ENCODE results near the gene ASGR2. TPM values are rescaled to one million over a fixed set of nuclear protein-coding genes. Genes with fewer than 3 reads are reported as not detected.

The ASGR2 gene
- total RNA-seq, 1 donor from 2014 or later: 0.22 TPM

GRCh38 chr17:7113273-7114071 lies 1.1 kb downstream of the ASGR2 start:
- no peak overlapping the region for H3K27ac ChIP-seq (replicated peaks)
- no peaks in the 10 kb centered on the region for H3K36me3 ChIP-seq
- intact Hi-C loops (cut with micrococcal nuclease): no loop called here
- H3K4me3 ChIP-seq: no peak overlapping the region
- no peak for DNase-seq
- H3K4me1 ChIP-seq: no peaks in the 10 kb centered on the region
- no peaks in the 10 kb centered on the region for H3K9me3 ChIP-seq (replicated peaks)
- no peak for TF ChIP-seq CTCF (IDR thresholded peaks at IDR 0.05; ENCODE audit: borderline replicate concordance)
- peaks cover 49% of the 10 kb centered on the region for H3K27me3 ChIP-seq (ENCODE audit: low read depth)

GRCh38 chr17:7112510-7113108 lies 2.0 kb downstream of the ASGR2 start:
- intact Hi-C loops (cut with micrococcal nuclease): no loop called here
- TF ChIP-seq CTCF (IDR thresholded peaks at IDR 0.05; ENCODE audit: borderline replicate concordance): no peak
- Histone ChIP-seq H3K36me3 (no peaks in the 10 kb centered on the region), H3K4me1 (no peaks in the 10 kb centered on the region), H3K27me3 (ENCODE audit: low read depth) (peaks cover 58% of the 10 kb centered on the region), H3K9me3 (replicated peaks) (no peaks in the 10 kb centered on the region), H3K27ac (replicated peaks) (no peak overlapping the region), H3K4me3 (no peak overlapping the region)
- no peak for DNase-seq

GRCh38 chr17:7111784-7112509 lies 2.7 kb downstream of the ASGR2 start:
- Histone ChIP-seq H3K4me3 (no peak overlapping the region), H3K36me3 (no peaks in the 10 kb centered on the region), H3K9me3 (replicated peaks) (no peaks in the 10 kb centered on the region), H3K27ac (replicated peaks) (no peak overlapping the region), H3K4me1 (no peaks in the 10 kb centered on the region), H3K27me3 (ENCODE audit: low read depth) (peaks cover 62% of the 10 kb centered on the region)
- TF ChIP-seq CTCF (IDR thresholded peaks at IDR 0.05; ENCODE audit: borderline replicate concordance): no peak
- DNase-seq: no peak
- intact Hi-C loops (cut with micrococcal nuclease): no loop called here

- Histone ChIP-seq H3K36me3 (no peaks in the 10 kb centered on the region), H3K4me3 (no peak overlapping the region), H3K27ac (replicated peaks) (no peak overlapping the region), H3K27me3 (ENCODE audit: low read depth) (peaks cover 74% of the 10 kb centered on the region), H3K4me1 (no peaks in the 10 kb centered on the region), H3K9me3 (replicated peaks) (no peaks in the 10 kb centered on the region)
- no peak for TF ChIP-seq CTCF (IDR thresholded peaks at IDR 0.05; ENCODE audit: borderline replicate concordance)
- intact Hi-C loops (cut with micrococcal nuclease): no loop called here
- no peak for DNase-seq
These were observed 3.9 kb downstream of the ASGR2 start for GRCh38 chr17:7110617-7111306.
